PC-9 (cell line): ENCODE measurements around the gene PLEKHA7.

Experiments
- CTCF ChIP-seq: fragments of 200-600 bp; sonication (generic); conservative IDR thresholded peaks from 2 replicates; pipeline ENCODE4 v1.6.1; 2017; ENCODE audit warnings: mixed run types, antibody characterized with exemption, mild to moderate bottlenecking, moderate library complexity
- EZH2 ChIP-seq: fragments of 200-600 bp; sonication (generic); IDR thresholded peaks from 2 replicates; pipeline ENCODE4 v1.8.0; 2017; ENCODE audit warnings: antibody characterized with exemption, low read depth

- no peak for TF ChIP-seq CTCF
- TF ChIP-seq EZH2, result no peak
These were observed 37.8 kb downstream of the PLEKHA7 start for GRCh38 chr11:16976379-16976778.
